Measurements from ENCODE around the gene PLBD2.

The PLBD2 gene

DNA sequence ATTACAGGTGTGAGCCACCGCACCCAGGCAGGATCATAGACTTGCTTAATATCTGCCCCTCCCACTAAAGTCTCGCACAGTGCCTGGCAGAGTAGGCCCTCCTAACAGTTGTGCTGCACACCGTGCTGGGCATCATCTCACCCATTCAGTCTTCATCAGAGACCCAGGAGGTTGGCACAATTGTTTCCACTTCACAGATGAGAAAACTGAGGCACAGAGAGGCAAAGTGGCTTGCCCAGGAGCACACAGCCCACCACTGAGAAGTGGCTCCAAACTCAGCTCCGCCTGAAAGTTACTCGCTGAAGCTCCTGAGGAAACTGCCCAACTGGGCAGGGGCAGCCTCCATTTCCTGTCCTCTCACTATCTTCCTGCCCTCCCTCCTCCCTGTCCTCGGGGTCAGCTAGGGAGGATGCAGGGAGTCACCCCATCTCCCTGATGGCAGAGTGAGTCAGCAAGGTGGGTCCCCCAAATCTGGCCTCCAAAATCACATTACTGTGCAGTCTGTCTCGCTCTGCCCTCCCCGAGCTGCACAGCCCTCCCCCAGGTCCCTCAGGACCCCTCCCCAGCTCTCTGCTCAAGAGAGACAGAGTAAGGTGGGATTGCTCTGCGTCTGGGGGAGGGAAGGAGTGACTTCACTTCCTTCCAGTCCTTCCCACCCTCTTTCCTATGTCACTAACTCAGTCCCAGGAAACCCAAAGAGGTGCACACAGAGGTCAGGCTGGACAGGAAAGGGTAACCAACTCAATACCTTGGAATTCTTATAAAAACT is 29.2 kb upstream of the PLBD2 start:
- Mint-ChIP-seq H3K27me3 (ENCODE audit: low read depth) (no peaks in the 10 kb centered on the region), H3K36me3 (ENCODE audit: low read depth) (peaks cover 37% of the 10 kb centered on the region), H3K4me1 (ENCODE audit: low read depth) (peaks cover 29% of the 10 kb centered on the region), H3K4me3 (no peak overlapping the region), H3K27ac (no peak overlapping the region), H3K9me3 (no peaks in the 10 kb centered on the region)

DNA sequence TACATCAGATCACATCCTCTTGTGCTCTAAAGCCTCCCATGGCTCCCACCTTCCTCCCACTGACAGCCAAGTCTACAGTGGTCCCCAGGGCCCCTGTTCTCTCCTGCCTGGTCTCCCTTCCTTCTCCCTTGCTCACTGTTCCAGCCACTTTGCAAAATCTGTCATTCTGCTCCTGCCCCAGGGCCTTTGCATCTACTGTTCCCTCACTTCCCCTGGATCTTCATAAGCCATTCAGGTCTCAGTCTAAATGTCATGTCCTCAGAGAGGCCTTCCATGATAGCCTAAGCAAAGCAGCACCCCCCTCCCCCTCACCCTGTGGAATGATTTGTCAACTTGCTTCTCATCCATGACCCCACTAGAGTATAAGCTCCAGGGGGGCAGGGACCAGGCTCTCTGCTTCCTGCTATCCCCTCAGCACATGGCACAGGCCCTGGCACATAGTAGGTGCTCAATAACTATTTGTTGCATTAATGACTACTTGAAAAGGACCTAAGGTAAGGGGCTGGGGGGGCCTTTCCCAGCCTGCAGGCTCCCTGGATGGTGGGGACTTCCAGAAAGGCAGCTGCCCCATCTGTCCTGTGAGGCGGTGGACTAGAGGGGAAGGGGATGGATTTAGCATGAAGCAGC is 28.5 kb upstream of the PLBD2 start:
- Mint-ChIP-seq H3K4me1 (ENCODE audit: low read depth) (peaks cover 34% of the 10 kb centered on the region), H3K9me3 (no peaks in the 10 kb centered on the region), H3K27me3 (ENCODE audit: low read depth) (no peaks in the 10 kb centered on the region), H3K27ac (no peak overlapping the region), H3K36me3 (ENCODE audit: low read depth) (peaks cover 38% of the 10 kb centered on the region), H3K4me3 (no peak overlapping the region)

DNA sequence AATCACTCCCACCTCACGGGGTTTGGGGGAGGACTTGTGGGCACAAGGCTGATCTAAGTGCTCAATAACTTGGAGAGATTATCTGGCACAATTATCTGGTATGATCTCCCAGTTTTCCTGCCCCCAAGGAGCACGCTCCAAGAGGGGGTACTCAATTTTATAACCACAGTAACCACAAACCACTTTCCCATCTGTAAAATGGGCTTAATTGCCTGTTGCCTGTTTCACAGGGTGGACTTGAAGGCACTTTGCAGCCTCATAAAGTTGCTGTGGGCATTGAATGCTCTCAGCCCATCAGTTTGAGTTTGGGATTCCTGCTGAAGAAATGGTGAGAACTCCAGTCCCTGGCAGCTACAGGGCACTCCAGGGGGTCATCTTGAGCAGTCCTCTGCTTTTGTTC is 27.9 kb upstream of the PLBD2 start:
- no peak overlapping the region for H3K27ac Mint-ChIP-seq
- H3K9me3 Mint-ChIP-seq = no peaks in the 10 kb centered on the region
- H3K27me3 Mint-ChIP-seq (ENCODE audit: low read depth) = no peaks in the 10 kb centered on the region
- H3K36me3 Mint-ChIP-seq (ENCODE audit: low read depth) = peaks cover 36% of the 10 kb centered on the region
- H3K4me3 Mint-ChIP-seq = no peak overlapping the region
- peaks cover 36% of the 10 kb centered on the region for H3K4me1 Mint-ChIP-seq (ENCODE audit: low read depth)

DNA sequence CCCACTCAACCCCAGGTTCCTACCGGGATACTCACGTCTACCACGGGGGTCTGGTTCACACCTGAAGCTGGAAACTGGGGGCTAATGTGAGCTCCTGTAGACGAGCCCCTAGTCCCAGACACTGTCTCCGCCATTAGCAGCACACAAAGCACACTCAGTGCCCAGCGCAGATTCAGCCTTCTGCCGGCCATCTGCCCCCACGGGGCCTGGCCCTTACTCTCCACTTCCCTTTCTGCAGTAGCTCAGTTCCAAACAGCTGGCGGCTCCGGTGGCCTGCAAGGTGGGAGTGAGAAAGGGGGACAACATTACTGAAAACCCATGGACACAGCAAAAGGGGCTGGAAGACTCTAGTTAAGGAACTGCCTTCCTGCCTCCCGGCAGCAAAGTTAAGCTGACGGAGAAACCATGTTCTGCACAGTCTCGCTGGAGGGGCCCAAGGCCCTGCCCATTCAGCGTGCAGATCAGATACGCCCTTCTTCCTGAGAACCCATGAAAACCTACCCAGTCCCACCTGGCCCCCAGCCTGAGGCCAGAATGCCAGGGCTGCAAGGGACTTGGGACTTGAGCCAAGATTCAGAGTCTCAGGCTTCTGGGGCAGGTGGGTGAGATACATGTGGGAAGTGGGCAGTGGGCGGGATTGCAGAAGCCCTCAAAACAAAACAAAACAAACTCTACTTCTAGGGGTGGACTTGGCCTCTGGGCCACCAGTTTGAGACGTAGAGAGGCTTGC is 25.5 kb upstream of the PLBD2 start:
- Mint-ChIP-seq H3K27ac (no peak overlapping the region), H3K36me3 (ENCODE audit: low read depth) (peaks cover 33% of the 10 kb centered on the region), H3K9me3 (no peaks in the 10 kb centered on the region), H3K4me1 (ENCODE audit: low read depth) (peaks cover 30% of the 10 kb centered on the region), H3K4me3 (peak overlapping the region; percentile 25), H3K27me3 (ENCODE audit: low read depth) (no peaks in the 10 kb centered on the region)

DNA sequence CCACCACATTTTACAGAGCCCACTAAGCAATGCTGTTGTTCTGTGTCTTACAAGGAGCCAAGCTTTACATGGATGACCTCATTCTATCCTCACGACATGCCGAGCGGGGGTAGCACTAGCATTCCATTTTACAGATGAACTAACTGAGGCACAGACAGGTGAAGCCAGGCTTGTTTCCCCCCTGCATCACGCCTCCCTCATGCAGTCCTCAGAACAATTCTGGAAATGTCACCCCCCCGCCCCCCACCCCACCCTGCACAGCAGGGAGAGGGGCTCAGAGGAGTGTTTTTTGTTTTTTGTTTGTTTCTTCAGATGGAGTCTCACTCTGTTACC is 25.0 kb upstream of the PLBD2 start:
- Mint-ChIP-seq H3K27ac (no peak overlapping the region), H3K4me3 (peak overlapping the region; percentile 25), H3K4me1 (ENCODE audit: low read depth) (peaks cover 28% of the 10 kb centered on the region), H3K9me3 (no peaks in the 10 kb centered on the region), H3K27me3 (ENCODE audit: low read depth) (no peaks in the 10 kb centered on the region), H3K36me3 (ENCODE audit: low read depth) (peaks cover 30% of the 10 kb centered on the region)

DNA sequence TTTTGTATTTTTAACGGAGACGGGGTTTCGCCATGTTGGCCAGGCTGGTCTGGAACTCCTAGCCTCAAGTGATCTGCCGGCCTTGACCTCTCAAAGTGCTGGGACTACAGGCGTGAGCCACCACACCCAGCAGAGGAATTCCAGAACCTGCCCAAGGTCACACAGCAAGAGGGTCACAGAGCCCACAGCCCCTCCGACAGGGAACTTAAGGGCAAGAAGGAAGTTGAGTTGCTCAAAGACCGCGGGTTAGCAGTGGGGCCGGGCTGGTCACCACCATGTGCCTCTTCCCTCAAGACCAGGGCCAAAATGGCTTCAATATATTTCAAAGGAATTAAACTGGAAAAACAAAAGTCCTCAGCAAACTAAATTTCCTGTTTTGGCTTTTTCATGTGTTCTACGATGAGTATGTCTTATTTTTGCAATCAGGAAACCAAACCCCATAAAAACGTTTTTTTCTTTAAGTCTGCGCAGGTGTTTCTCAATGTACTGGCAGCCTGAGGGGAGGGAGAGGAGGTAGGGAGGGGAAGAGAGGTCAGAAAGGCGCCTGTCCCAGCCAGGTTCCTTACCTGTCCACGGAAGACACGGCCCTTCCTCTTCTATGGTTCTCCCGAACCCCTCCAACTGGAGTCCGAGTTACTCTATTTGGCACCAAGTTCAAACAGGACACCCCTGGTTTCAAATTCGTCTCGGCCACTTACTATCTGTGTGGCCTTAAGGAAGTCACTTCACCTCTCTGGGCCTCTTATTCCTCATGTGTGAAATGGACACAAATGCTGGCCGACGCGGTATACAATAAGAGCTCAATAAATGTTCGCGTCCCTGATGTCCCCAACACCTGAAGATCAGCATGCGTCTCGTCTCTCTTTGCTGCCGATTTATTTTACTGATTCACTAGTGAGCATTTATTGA is 24.3 kb upstream of the PLBD2 start:
- Mint-ChIP-seq H3K4me1 (ENCODE audit: low read depth) (peaks cover 28% of the 10 kb centered on the region), H3K27ac (peak overlapping the region; percentile 77), H3K36me3 (ENCODE audit: low read depth) (peaks cover 29% of the 10 kb centered on the region), H3K27me3 (ENCODE audit: low read depth) (no peaks in the 10 kb centered on the region), H3K4me3 (peak overlapping the region; percentile 98), H3K9me3 (no peaks in the 10 kb centered on the region)

DNA sequence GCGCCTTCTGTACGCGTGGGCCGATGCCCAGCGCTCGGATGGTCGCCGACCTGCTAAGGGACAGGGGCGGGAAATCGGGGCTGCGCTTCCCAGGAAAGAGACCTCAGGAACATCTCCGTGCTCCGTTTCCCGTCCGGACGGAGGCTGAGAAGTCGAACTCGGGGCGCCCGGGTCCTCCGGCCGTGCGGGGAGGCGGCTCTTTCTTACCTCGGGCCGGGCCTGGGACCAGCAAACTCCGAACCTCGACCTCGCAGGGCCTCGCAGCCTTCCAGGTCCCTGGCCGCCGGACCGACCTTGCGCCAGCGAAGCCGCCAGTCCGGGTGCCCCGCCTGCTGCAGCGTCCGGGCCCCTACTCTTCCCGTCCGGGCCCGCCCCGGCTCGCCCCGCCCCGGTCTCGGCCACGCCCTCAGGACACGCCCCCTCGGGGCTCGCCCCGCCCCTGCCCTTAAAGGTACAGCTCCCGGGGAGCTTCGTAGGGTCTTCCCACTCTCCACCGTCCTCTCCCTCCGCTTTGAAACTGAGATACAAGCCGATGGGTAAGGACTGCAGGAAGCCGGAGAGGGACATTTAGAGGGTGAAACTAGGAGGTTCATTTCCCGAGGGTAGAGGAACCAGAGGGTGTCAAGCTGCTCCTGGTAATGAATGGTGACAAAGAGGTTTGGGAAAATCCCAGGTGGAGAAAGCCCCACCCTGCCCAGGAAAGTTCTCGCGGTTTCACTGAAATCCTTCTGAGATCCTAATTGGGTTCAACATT is 23.4 kb upstream of the PLBD2 start, which contains the start of gene SLC8B1:
Gene SLC8B1, minus strand, starts transcription at position 324 of the 754 bp plus-strand sequence. CDS start 2,231 bp downstream, outside the sequence.
- peak within 1 kb of the TSS; percentile 77 for H3K27ac Mint-ChIP-seq
- no peaks in the 10 kb centered on the region for H3K27me3 Mint-ChIP-seq (ENCODE audit: low read depth)
- H3K4me3 Mint-ChIP-seq = peak within 1 kb of the TSS; percentile 98
- no peaks in the 10 kb centered on the region for H3K9me3 Mint-ChIP-seq
- H3K36me3 Mint-ChIP-seq (ENCODE audit: low read depth) = peaks cover 22% of the 10 kb centered on the region
- H3K4me1 Mint-ChIP-seq (ENCODE audit: low read depth) = peaks cover 25% of the 10 kb centered on the region

DNA sequence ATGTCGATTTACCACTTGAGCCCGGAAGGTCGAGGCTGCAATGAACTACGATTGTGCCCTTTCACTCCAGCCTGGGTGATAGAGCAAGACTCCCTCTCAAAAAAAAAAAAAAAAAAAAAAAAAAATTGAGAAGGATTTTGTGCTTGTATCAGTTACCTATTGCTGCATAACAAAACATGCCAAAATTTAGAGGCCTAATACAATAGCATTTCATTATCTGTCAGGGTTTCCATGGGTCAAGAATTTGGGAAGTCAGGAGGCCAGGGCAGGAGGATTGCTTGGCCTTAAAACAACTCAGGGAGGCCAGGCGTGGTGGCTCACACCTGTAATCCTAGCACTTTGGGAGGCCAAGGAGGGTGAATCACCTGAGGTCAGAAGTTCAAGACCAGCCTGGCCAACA is 18.8 kb upstream of the PLBD2 start:
- peaks cover 9% of the 10 kb centered on the region for H3K27me3 Mint-ChIP-seq (ENCODE audit: low read depth)
- H3K27ac Mint-ChIP-seq = no peak overlapping the region
- H3K36me3 Mint-ChIP-seq (ENCODE audit: low read depth) = peaks cover 2% of the 10 kb centered on the region
- peaks cover 3% of the 10 kb centered on the region for H3K4me1 Mint-ChIP-seq (ENCODE audit: low read depth)
- no peaks in the 10 kb centered on the region for H3K9me3 Mint-ChIP-seq
- no peak overlapping the region for H3K4me3 Mint-ChIP-seq

DNA sequence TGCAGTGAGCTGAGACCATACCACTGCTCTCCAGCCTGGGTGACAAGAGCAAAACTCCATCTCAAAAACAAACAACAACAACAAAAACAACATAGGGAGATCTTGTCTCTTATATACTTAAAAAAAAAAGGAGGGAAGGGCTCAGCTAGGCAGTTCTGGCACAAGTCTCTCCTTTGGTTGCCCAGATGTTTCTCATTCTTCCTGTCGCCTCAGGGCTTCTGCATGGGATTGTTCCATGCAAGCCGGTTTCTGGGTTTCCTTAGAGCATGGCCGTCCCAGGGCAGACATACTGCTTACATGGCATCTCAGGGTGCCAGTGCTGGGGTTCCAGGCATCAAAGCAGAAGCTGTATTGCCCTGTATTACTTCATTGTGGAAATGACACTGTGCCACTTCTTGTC is 18.3 kb upstream of the PLBD2 start:
- Mint-ChIP-seq H3K27me3 (ENCODE audit: low read depth) (peaks cover 9% of the 10 kb centered on the region), H3K4me1 (ENCODE audit: low read depth) (peaks cover 2% of the 10 kb centered on the region), H3K27ac (no peak overlapping the region), H3K4me3 (no peak overlapping the region), H3K36me3 (ENCODE audit: low read depth) (no peaks in the 10 kb centered on the region), H3K9me3 (no peaks in the 10 kb centered on the region)

DNA sequence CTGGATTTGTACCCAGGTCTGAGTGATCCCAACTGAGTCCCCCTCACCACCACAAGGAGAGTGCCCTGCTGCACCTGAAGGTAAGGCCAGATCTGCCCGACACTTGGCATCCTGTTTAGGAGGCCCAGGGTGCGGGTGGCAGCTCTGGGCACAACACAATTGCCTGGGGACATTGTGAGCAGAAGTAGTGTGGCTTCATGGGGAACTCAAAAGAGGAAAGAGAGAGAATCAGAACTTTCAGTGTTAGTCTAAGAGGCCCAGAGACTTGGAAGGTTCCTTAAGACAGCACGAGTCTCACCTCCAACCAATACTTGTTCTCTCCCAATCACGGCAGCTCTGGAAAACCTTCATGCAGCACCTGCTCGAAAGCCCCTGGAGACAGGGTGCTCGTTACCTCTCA is 16.9 kb upstream of the PLBD2 start:
- no peak overlapping the region for H3K4me3 Mint-ChIP-seq
- no peaks in the 10 kb centered on the region for H3K4me1 Mint-ChIP-seq (ENCODE audit: low read depth)
- no peaks in the 10 kb centered on the region for H3K9me3 Mint-ChIP-seq
- no peaks in the 10 kb centered on the region for H3K36me3 Mint-ChIP-seq (ENCODE audit: low read depth)
- H3K27me3 Mint-ChIP-seq (ENCODE audit: low read depth) = peaks cover 9% of the 10 kb centered on the region
- H3K27ac Mint-ChIP-seq = no peak overlapping the region

DNA sequence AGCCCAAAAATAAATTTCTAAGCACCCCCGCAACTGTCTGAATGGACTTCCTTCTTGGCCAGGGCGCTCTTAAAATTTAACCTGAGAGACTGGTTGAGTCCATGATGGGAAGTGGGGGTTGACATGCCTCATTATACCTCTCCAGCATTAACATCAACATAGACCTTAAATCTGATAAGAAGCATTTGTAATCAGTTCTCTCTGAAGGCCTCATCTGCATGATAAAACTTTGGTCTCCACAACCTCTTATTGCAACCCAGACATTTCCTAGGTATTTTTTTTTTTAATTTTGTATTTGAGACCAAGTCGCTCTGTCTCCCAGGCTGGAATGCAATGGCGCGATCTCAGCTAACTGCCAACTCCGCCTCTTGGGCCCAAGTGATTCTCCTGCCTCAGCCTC is 13.1 kb upstream of the PLBD2 start:
- Mint-ChIP-seq H3K27me3 (ENCODE audit: low read depth) (peaks cover 18% of the 10 kb centered on the region), H3K4me1 (ENCODE audit: low read depth) (no peaks in the 10 kb centered on the region), H3K36me3 (ENCODE audit: low read depth) (no peaks in the 10 kb centered on the region), H3K9me3 (no peaks in the 10 kb centered on the region), H3K4me3 (no peak overlapping the region), H3K27ac (no peak overlapping the region)

DNA sequence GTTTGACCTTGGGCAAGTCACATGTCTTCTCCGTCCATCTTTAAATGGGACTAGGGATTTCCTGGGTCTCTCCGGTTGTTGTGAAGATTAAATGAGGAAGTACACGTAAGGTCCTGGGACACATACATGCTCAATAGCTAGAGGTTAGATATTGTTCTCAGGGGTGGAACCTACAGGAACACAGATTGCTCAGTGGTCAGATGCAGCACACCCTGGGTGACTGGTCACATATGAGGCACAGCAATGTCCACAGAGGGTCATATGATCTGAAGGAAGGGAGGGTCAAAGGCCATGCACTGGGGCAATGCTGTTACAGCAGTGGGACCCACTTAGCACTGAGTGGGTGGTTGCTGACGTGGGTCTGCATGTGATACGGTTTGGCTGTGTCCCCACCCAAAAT is 12.0 kb upstream of the PLBD2 start:
- Mint-ChIP-seq H3K4me1 (ENCODE audit: low read depth) (no peaks in the 10 kb centered on the region), H3K27ac (no peak overlapping the region), H3K9me3 (no peaks in the 10 kb centered on the region), H3K27me3 (ENCODE audit: low read depth) (peaks cover 19% of the 10 kb centered on the region), H3K4me3 (no peak overlapping the region), H3K36me3 (ENCODE audit: low read depth) (no peaks in the 10 kb centered on the region)

DNA sequence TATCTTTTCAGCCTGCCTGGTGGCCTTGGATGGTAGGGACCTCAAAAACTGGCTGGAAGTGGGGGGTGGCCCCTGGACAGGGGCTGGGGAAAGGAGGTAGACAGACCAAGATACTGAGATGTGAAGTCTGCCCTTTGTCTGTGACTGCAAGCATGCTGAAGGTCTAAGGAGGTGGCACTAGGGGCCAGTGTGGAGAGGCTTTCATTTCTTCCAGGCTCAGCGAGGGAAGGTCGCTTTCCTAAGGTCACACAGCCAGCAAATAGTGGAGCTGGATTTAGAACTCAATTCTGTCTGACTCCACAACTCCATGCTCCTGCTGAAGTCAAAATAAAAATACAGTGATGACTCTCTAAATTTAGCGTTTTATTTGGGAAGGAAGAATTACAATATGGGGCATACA is 11.3 kb upstream of the PLBD2 start:
- H3K4me1 Mint-ChIP-seq (ENCODE audit: low read depth) = no peaks in the 10 kb centered on the region

DNA sequence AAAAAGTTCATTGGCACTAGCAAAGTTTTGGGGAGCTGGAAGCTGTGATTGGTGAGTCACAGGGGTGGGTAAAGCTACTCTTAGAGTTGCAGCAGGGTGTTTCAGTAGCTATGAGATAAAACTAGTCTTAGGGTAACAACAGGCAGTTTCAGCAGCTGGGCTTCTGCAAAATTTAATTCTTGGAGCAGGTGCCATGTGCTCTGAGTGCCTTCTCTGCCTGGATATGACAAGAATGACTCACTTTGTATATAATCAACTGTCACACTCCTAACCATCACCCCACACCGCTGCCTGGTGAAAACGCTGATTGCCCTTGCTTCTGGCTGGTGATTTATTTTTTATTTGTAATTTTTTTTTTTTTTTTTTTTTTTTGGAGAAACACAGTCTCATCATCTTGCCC is 10.5 kb upstream of the PLBD2 start:
- Mint-ChIP-seq H3K36me3 (ENCODE audit: low read depth) (no peaks in the 10 kb centered on the region), H3K27ac (no peak overlapping the region), H3K9me3 (no peaks in the 10 kb centered on the region), H3K4me3 (no peak overlapping the region), H3K4me1 (ENCODE audit: low read depth) (no peaks in the 10 kb centered on the region), H3K27me3 (ENCODE audit: low read depth) (peaks cover 21% of the 10 kb centered on the region)

More for the DNA sequence above, 11.3 kb upstream of the PLBD2 start:
- Mint-ChIP-seq H3K27me3 (ENCODE audit: low read depth) (peaks cover 15% of the 10 kb centered on the region), H3K4me3 (no peak overlapping the region), H3K36me3 (ENCODE audit: low read depth) (no peaks in the 10 kb centered on the region), H3K9me3 (no peaks in the 10 kb centered on the region), H3K27ac (no peak overlapping the region)

Measured in T-helper 1 cell treated with Interleukin-12 subunit alpha and Interleukin-12 subunit beta and Interleukin-4 antibody, amounts not matched to agents 30 μg/mL and 1 μg/mL, for 36 hours (primary cell).